ENCODE results near the gene TEDC2.
"Not testable (repeated sequence)": the region's sequence is repeated elsewhere in the genome, so short reads cannot be mapped to it uniquely, and the experiment has no call there.

The TEDC2 gene

DNA sequence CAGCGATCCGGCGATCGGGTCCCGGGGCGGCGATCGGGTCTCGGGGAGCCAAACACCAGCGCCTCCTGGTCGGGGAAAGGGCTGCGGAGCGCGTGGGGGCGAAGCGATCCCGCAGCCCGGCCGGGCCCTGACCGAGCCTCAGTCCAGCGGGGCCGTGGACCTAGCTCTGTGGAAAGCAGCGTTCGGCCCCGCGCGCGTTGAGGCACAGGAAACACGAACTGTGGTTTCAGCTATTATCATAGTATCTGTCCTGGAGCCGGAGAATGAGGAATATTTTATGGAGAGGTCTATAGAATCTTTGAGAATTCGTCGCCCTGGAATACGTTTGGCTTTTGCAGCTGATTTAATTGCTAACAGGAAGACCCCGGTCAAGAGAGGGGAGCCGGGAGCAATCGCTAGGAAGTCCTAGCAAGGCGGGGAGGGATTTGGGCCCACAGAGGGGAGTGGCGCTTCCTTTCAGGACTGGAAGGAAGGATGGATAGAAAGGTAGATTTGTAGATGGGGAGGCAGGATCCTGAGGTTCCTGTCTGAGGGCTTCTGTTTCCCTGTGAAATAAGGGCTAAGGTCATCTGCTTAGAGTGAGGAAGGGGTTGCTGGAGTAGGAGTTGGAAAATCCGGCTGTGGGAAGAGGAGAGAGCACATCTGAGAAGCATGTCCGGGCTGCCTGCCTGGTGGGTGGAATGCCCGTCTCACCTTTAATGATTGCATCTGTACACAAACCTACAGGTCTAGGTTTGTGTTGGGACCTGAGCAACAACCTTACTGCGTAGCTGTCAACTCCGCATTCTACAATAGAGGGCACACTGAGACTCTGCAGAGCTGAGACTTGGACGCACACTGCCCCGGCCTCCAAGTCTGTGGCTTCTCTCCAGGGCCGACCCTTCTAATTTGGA is 29.9 kb upstream of the TEDC2 start:
- Histone ChIP-seq H3K4me1 (peaks cover 17% of the 10 kb centered on the region), H3K9me3 (no peaks in the 10 kb centered on the region), H3K36me3 (replicated peaks) (peaks cover 52% of the 10 kb centered on the region), H3K4me3 (peak overlapping the region; percentile 89), H3K27me3 (ENCODE audit: low read depth) (no peaks in the 10 kb centered on the region)
- in situ Hi-C loops (cut with MboI; ENCODE audit: low sequenced_read_pairs) = no loop called here
- DNase-seq (ENCODE audit: low spot score in 2 of 2) = peak; percentile 36 to 50

DNA sequence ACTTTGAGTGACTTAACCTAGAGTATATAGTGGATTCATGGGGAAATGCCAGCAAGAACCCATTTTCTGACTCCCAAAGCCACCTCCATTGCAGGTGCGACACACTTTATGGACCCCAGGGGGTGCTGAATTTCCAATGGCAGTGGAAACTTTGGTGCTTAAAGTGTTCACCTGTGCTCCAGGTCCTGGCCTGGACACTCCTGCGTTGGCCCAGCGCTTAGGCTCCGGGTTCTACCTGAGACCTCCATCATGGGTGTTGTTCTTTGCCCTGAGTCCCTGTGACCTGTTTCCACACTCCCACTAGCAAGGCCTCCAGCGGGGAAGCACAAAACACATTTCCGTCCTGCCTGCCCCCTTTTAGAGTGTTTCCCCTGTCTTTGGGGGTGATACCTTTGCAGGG is 27.6 kb upstream of the TEDC2 start:
- Histone ChIP-seq H3K36me3 (replicated peaks) (peaks cover 73% of the 10 kb centered on the region), H3K9me3 (no peaks in the 10 kb centered on the region), H3K4me1 (peaks cover 17% of the 10 kb centered on the region), H3K4me3 (no peak overlapping the region), H3K27me3 (ENCODE audit: low read depth) (no peaks in the 10 kb centered on the region)
- no peak for DNase-seq (ENCODE audit: low spot score in 2 of 2)
- in situ Hi-C loops (cut with MboI; ENCODE audit: low sequenced_read_pairs) = no loop called here

GRCh38 chr16:2432801-2433505 is 27.0 kb upstream of the TEDC2 start:
- DNase-seq (ENCODE audit: low spot score in 2 of 2) = no peak
- Histone ChIP-seq H3K4me3 (no peak overlapping the region), H3K4me1 (peaks cover 17% of the 10 kb centered on the region), H3K36me3 (replicated peaks) (peaks cover 79% of the 10 kb centered on the region), H3K9me3 (no peaks in the 10 kb centered on the region), H3K27me3 (ENCODE audit: low read depth) (no peaks in the 10 kb centered on the region)
- in situ Hi-C loops (cut with MboI; ENCODE audit: low sequenced_read_pairs) = no loop called here

DNA sequence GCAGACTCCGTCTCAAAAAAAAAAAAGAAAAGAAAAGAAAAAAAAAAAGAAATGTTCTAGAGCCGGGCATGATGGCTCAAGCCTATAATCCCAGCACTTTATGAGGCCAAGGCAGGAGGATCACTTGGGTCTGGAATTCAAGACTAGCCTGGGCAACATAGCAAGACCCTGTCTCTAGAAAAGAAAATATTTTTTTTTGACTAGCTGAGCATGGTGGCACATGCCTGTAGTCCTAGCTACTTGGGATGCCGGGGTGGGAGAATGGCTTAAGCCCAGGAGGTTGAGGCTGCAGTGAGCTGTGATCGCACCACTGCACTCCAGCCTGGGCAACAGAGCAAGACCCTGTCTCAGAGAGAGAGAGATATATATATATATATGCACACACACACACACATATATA is 24.7 kb upstream of the TEDC2 start:
- peaks cover 97% of the 10 kb centered on the region for H3K36me3 ChIP-seq (replicated peaks)
- H3K4me3 ChIP-seq; in situ Hi-C loops (cut with MboI; ENCODE audit: low sequenced_read_pairs); H3K4me1 ChIP-seq; H3K27me3 ChIP-seq (ENCODE audit: low read depth); DNase-seq (ENCODE audit: low spot score in 2 of 2); H3K9me3 ChIP-seq: not testable (repeated sequence)

DNA sequence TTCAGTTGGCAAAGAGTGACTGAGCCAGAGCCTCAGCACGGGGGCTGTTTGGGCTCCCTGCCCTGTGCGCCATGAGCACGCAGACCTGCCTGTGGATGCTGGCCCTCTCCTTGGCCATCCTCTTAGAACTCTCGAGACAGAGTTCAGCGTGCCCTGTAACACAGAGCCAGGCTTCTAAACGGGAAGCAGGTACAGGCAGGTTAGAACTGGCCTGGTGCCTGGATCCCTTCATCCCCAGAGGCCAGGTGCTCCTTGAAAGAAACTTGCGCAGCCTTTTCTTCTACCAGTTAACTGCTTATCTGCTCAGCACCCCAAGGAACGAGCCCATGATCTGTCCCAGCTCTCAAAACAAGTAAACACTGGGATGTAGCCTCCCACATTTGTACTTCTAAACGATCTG is 23.8 kb upstream of the TEDC2 start:
- H3K4me3 ChIP-seq = no peak overlapping the region
- H3K36me3 ChIP-seq (replicated peaks) = peaks cover 96% of the 10 kb centered on the region
- in situ Hi-C loops (cut with MboI; ENCODE audit: low sequenced_read_pairs) = no loop called here
- no peak for DNase-seq (ENCODE audit: low spot score in 2 of 2)
- no peaks in the 10 kb centered on the region for H3K9me3 ChIP-seq
- no peaks in the 10 kb centered on the region for H3K27me3 ChIP-seq (ENCODE audit: low read depth)
- peaks cover 3% of the 10 kb centered on the region; the same call in 1 of the 2 replicates for H3K4me1 ChIP-seq

DNA sequence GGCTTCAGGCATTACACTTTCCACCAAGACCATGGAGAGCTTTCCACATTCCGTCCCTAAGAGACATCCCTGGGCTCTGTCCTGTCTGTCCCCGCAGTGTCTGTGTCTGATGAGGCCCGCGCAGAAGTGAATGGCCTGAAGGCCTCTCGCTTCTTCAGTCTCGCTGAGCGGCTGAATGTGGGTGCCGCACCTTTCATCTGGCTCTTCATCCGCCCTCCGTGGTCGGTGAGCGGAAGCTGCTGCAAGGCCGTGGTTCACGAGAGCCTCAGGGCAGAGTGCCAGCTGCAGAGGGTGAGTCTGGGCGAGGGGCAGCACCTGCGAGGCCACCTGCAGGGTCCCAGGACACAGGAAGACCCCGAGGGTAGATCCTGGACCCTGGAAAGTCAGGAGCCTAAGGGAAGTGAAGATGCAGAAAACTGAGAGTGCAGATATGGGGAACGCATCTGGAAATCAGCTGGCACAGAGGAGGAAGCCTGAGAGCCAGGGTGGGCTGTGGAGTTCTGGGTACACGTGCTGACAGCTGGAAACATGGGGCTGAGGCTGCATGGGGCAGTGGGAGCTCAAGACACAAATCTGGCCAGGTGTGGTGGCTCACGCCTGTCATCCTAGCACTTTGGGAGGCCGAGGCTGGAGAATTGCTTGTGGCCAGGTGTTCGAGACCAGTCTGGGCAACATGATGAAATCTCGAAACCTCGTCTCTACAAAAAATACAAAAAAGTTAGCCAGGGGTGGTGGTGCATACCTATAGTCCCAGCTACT is 22.7 kb upstream of the TEDC2 start:
- peaks cover 90% of the 10 kb centered on the region for H3K36me3 ChIP-seq (replicated peaks)
- in situ Hi-C loops (cut with MboI; ENCODE audit: low sequenced_read_pairs) = no loop called here
- no peak for DNase-seq (ENCODE audit: low spot score in 2 of 2)
- H3K9me3 ChIP-seq = no peaks in the 10 kb centered on the region
- H3K4me1 ChIP-seq = no peaks in the 10 kb centered on the region
- H3K27me3 ChIP-seq (ENCODE audit: low read depth) = no peaks in the 10 kb centered on the region
- H3K4me3 ChIP-seq = no peak overlapping the region

GRCh38 chr16:2438121-2438520 is 21.8 kb upstream of the TEDC2 start:
- no peak for DNase-seq (ENCODE audit: low spot score in 2 of 2)
- Histone ChIP-seq H3K27me3 (ENCODE audit: low read depth) (no peaks in the 10 kb centered on the region), H3K36me3 (replicated peaks) (peaks cover 82% of the 10 kb centered on the region), H3K9me3 (no peaks in the 10 kb centered on the region), H3K4me1 (no peaks in the 10 kb centered on the region), H3K4me3 (no peak overlapping the region)
- in situ Hi-C loops (cut with MboI; ENCODE audit: low sequenced_read_pairs) = no loop called here

- Histone ChIP-seq H3K4me3 (no peak overlapping the region), H3K27me3 (ENCODE audit: low read depth) (no peaks in the 10 kb centered on the region), H3K9me3 (no peaks in the 10 kb centered on the region), H3K36me3 (replicated peaks) (peaks cover 80% of the 10 kb centered on the region), H3K4me1 (no peaks in the 10 kb centered on the region)
- in situ Hi-C loops (cut with MboI; ENCODE audit: low sequenced_read_pairs) = no loop called here
- DNase-seq (ENCODE audit: low spot score in 2 of 2) = no peak
These were observed 20.3 kb upstream of the TEDC2 start for GRCh38 chr16:2439598-2439997.

DNA sequence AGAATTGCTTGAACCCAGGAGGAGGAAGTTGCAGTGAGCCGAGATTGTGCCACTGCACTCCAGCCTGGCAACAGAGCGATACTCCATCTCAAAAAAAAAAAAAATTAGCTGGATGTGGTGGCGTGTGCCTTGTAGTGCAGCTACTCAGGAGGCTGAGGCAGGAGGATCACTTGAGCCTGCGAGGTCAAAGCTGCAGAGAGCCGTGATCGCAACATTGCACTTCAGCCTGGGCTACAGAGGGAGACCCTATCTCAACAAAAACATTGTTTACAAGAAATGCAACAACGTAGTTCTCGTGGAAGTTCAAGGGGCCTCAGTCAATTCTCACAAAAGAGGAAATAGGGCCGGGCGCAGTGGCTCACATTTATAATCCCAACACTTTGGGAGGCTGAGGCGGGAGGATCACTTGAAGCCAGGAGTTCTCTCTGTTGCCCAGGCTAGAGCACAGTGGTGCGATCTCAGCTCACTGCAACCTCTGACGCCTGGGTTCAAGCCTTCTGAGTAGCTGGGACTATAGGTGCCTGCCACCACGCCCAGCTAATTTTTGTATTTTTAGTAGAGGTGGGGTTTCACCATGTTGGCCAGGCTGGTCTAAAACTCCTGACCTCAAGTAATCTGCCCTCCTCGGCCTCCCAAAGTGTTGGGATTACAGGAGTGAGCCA is 18.6 kb upstream of the TEDC2 start:
- in situ Hi-C loops (cut with MboI; ENCODE audit: low sequenced_read_pairs); H3K27me3 ChIP-seq (ENCODE audit: low read depth); H3K4me3 ChIP-seq; DNase-seq (ENCODE audit: low spot score in 2 of 2); H3K4me1 ChIP-seq; H3K9me3 ChIP-seq: not testable (repeated sequence)
- peaks cover 80% of the 10 kb centered on the region for H3K36me3 ChIP-seq (replicated peaks)

GRCh38 chr16:2443555-2443954 is 16.4 kb upstream of the TEDC2 start:
- in situ Hi-C loops (cut with MboI; ENCODE audit: low sequenced_read_pairs) = no loop called here
- no peaks in the 10 kb centered on the region for H3K27me3 ChIP-seq (ENCODE audit: low read depth)
- H3K9me3 ChIP-seq = no peaks in the 10 kb centered on the region
- no peak overlapping the region for H3K4me3 ChIP-seq
- DNase-seq (ENCODE audit: low spot score in 2 of 2) = no peak
- peaks cover 79% of the 10 kb centered on the region for H3K36me3 ChIP-seq (replicated peaks)
- H3K4me1 ChIP-seq = no peaks in the 10 kb centered on the region

DNA sequence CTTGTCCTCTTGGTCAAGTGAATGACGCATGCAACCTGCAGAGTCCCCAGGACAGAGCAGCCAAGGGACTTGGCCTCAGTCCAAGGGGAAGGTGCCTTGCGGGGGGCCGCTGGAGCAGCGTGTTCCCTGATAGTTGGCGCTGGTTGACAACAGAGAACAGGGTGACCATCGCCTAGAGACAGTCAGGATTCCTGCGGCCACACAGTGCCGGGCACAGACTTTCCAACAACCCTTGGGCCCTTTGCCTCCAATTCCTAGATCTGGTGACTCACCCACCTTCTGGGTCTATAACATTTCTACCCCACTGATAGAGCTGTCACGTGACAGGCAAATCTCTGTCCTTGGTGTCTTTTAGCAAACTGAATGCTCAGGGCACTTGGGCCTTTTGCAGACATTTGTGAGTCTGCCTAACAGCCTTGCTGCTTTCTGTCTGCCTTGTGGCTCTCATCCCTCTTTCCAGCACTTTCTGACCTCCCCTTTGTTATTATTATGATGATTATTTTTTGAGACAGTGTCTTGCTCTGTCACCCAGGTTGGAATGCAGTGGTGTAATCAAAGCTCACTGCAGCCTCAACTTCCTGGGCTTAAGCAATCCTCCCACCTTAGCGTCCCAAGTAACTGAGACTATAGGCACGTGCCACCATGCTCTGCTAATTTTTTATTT is 11.9 kb upstream of the TEDC2 start:
- H3K4me1 ChIP-seq = no peaks in the 10 kb centered on the region
- no peaks in the 10 kb centered on the region for H3K9me3 ChIP-seq
- H3K27me3 ChIP-seq (ENCODE audit: low read depth) = no peaks in the 10 kb centered on the region
- in situ Hi-C loops (cut with MboI; ENCODE audit: low sequenced_read_pairs) = no loop called here
- no peak overlapping the region for H3K4me3 ChIP-seq
- no peak for DNase-seq (ENCODE audit: low spot score in 2 of 2)
- H3K36me3 ChIP-seq (replicated peaks) = peaks cover 90% of the 10 kb centered on the region

DNA sequence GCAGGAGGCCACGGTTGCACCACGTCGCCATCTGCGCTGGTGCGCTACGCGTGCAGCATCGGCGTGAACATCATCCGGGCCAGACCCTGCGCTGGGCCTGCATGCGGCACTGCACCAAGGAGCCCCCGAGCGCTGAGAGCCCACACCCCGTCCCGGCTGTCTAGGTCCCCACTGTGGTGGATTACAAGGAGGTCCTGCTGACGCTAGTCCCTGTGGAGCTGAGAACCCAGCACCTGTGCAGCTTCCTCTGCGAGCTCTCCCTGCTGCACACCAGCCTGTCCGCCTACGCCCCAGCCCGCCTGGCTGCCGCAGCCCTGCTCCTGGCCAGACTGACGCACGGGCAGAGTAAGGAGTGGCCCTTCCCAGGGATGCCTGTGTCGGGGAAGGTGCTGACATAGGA is 10.8 kb upstream of the TEDC2 start:
- peaks cover 90% of the 10 kb centered on the region for H3K36me3 ChIP-seq (replicated peaks)
- in situ Hi-C loops (cut with MboI; ENCODE audit: low sequenced_read_pairs) = no loop called here
- DNase-seq (ENCODE audit: low spot score in 2 of 2) = no peak

DNA sequence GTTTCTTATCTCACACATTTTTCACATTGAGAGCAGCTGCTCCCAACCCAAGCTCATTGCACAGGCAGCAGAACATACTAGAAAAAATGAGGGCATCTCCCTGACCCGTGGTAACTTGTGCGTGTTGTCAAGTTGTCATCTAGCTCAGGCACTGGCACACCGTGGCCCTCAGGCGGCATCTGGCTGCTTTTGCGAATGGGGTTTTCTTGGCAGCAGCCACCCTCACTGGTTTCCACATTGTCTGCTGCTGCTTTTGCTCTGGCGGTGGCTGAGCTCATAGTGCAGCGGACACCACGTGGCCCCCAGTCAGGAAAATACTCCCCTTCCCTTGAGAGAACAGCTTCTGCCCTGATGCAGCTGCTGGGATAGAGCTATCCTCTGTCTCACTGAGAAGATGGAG is 9.4 kb upstream of the TEDC2 start:
- in situ Hi-C loops (cut with MboI; ENCODE audit: low sequenced_read_pairs) = no loop called here
- H3K4me3 ChIP-seq = no peak overlapping the region
- DNase-seq (ENCODE audit: low spot score in 2 of 2) = no peak
- H3K36me3 ChIP-seq (replicated peaks) = peaks cover 90% of the 10 kb centered on the region
- H3K9me3 ChIP-seq = no peaks in the 10 kb centered on the region
- no peaks in the 10 kb centered on the region for H3K27me3 ChIP-seq (ENCODE audit: low read depth)
- no peaks in the 10 kb centered on the region for H3K4me1 ChIP-seq

More for the DNA sequence above, 10.8 kb upstream of the TEDC2 start:
- Histone ChIP-seq H3K9me3 (no peaks in the 10 kb centered on the region), H3K4me1 (no peaks in the 10 kb centered on the region), H3K27me3 (ENCODE audit: low read depth) (no peaks in the 10 kb centered on the region), H3K4me3 (no peak overlapping the region)

Measured in HAP-1 (cell line).